Ascending aorta (tissue), 2 donors: ENCODE results near the gene SPON1. TPM values are rescaled to one million over a fixed set of nuclear protein-coding genes. Genes with fewer than 3 reads are reported as not detected.

Experiments
- DNase-seq, 2 donors: peaks; one replicate each; pipeline ENCODE4 v3.0.0-alpha.2; 2019; ENCODE audit warnings: low spot score in 2 of 2
- H3K27ac ChIP-seq, 2 donors: fragments of 200-600 bp; sonication (generic); one replicate each; pipeline ENCODE4 v1.5.1; 2016 to 2017; ENCODE audit warnings: mild to moderate bottlenecking in 1 of 2
- H3K27me3 ChIP-seq: fragments of 200-600 bp; sonication (generic); one replicate; pipeline ENCODE4 v1.5.1; 2017
- H3K36me3 ChIP-seq, 2 donors: fragments of 200-600 bp; sonication (generic); one replicate each; pipeline ENCODE4 v1.5.1; 2016
- H3K4me1 ChIP-seq, 2 donors: fragments of 200-600 bp; sonication (generic); one replicate each; pipeline ENCODE4 v1.5.1; 2016 to 2017; ENCODE audit warnings: mild to moderate bottlenecking in 1 of 2
- H3K4me3 ChIP-seq, 2 donors: fragments of 200-600 bp; sonication (generic); one replicate each; pipeline ENCODE4 v1.5.1; 2016 to 2017; ENCODE audit warnings: mild to moderate bottlenecking in 1 of 2
- H3K9me3 ChIP-seq, 2 donors: fragments of 200-600 bp; sonication (generic); one replicate each; pipeline ENCODE4 v1.5.1; 2016
- CTCF ChIP-seq, 3 experiments: fragments of 200-600 bp in 2 of 3; fragments of 450-650 bp in 1 of 3; sonication (generic) in 2 of 3; IDR thresholded peaks; one replicate each; pipeline ENCODE4 v1.5.1; 2016 to 2019; ENCODE audit warnings: antibody characterized with exemption in 3 of 3, mild to moderate bottlenecking in 1 of 3, moderate library complexity in 1 of 3
- intact Hi-C: fragments of 100-400 bp; cut with DNase I; formaldehyde crosslinking; loops from one replicate; pipeline ENCODE4 v1.15.1; 2023
- total RNA-seq: library from RNA; depleted of rRNA; stranded (reverse); fragments of >200 nt; gene quantifications from one replicate; pipeline ENCODE4 v1.1.0, GENCODE V29; 2016

Gene SPON1
- total RNA-seq, 1 donor from 2014 or later = 37.8 TPM

- intact Hi-C loops = no loop called here
- Histone ChIP-seq H3K36me3 (no peaks in the 10 kb centered on the region), H3K27ac (no peak overlapping the region), H3K27me3 (no peaks in the 10 kb centered on the region), H3K4me3 (no peak overlapping the region), H3K9me3 (no peaks in the 10 kb centered on the region), H3K4me1 (no peaks in the 10 kb centered on the region)
- no peak for DNase-seq
- TF ChIP-seq CTCF (IDR thresholded peaks at IDR 0.05) = no peak
Measured at GRCh38 chr11:14106303-14107049, 144.0 kb downstream of the SPON1 start.

GRCh38 chr11:14107050-14107430, 144.5 kb downstream of the SPON1 start:
- no peak overlapping the region for H3K27ac ChIP-seq
- intact Hi-C loops = no loop called here
- no peak for DNase-seq
- TF ChIP-seq CTCF (IDR thresholded peaks at IDR 0.05) = no peak
- no peaks in the 10 kb centered on the region for H3K9me3 ChIP-seq
- no peaks in the 10 kb centered on the region for H3K4me1 ChIP-seq
- H3K4me3 ChIP-seq = no peak overlapping the region
- H3K36me3 ChIP-seq = no peaks in the 10 kb centered on the region
- H3K27me3 ChIP-seq = no peaks in the 10 kb centered on the region

- intact Hi-C loops = no loop called here
- Histone ChIP-seq H3K27ac (no peak overlapping the region), H3K4me3 (no peak overlapping the region), H3K27me3 (no peaks in the 10 kb centered on the region), H3K36me3 (no peaks in the 10 kb centered on the region), H3K4me1 (no peaks in the 10 kb centered on the region), H3K9me3 (no peaks in the 10 kb centered on the region)
- TF ChIP-seq CTCF (IDR thresholded peaks at IDR 0.05) = no peak
- no peak for DNase-seq
Measured at GRCh38 chr11:14109742-14110141, 147.2 kb downstream of the SPON1 start.

GRCh38 chr11:14110629-14111028, 148.1 kb downstream of the SPON1 start:
- no peaks in the 10 kb centered on the region for H3K36me3 ChIP-seq
- H3K9me3 ChIP-seq = no peaks in the 10 kb centered on the region
- intact Hi-C loops = no loop called here
- H3K27ac ChIP-seq = no peak overlapping the region
- H3K4me1 ChIP-seq = no peaks in the 10 kb centered on the region
- no peak for DNase-seq
- H3K27me3 ChIP-seq = no peaks in the 10 kb centered on the region
- TF ChIP-seq CTCF (IDR thresholded peaks at IDR 0.05) = no peak
- H3K4me3 ChIP-seq = no peak overlapping the region

- no peaks in the 10 kb centered on the region for H3K9me3 ChIP-seq
Measured at GRCh38 chr11:14111496-14111895, 149.0 kb downstream of the SPON1 start.

More at GRCh38 chr11:14111496-14111895, 149.0 kb downstream of the SPON1 start:
- Histone ChIP-seq H3K4me3 (no peak overlapping the region), H3K27ac (no peak overlapping the region), H3K27me3 (no peaks in the 10 kb centered on the region), H3K36me3 (no peaks in the 10 kb centered on the region), H3K4me1 (no peaks in the 10 kb centered on the region)
- DNase-seq = no peak
- no peak for TF ChIP-seq CTCF (IDR thresholded peaks at IDR 0.05)
- intact Hi-C loops = no loop called here
